IPS DF 4.7 (cell line): Measurements from ENCODE around the gene ZKSCAN5.
"Not testable (repeated sequence)": the region's sequence is repeated elsewhere in the genome, so short reads cannot be mapped to it uniquely, and the experiment has no call there.

Source experiments
- DNase-seq: peaks from one replicate; pipeline ENCODE4 v3.0.0-alpha.2; 2013; ENCODE audit warnings: low spot score; ENCODE audit errors: extremely low read depth

ZKSCAN5 gene

DNA sequence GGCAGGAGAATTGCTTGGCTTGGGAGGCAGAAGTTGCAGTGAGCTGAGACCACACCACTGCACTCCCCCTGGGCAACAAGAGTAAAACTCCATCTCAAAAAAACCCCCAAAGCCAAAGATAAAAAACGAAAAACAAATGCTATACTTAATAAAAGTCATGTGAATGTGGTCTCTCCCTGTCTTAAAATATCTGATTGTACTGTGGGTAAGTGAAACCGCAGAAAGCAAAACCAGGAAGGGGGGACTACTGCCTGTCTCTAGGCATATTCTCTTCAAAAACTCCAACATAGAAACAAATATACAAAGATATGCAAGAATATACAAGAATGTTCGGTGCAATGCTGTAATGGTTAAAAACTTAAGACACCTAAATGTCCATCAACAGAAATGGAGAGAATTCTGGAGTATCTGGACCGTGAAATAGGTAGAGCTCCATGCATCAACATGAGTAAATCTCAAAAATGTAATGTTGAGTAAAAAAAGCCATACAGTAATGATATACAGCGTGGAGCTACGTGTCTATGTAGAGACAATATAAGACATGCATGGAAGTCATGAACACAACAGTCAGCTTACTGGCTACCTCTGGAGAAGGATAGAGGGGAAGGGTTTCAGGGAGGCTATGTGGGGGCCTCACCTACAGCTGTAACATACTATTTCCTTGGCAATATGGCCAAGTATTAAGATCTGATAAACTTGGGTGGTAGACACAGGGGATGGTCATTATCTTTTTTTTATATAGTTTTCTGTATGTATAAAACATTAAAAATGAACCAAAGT, 6.5 kb upstream of the ZKSCAN5 start:
- no peak for DNase-seq

DNA sequence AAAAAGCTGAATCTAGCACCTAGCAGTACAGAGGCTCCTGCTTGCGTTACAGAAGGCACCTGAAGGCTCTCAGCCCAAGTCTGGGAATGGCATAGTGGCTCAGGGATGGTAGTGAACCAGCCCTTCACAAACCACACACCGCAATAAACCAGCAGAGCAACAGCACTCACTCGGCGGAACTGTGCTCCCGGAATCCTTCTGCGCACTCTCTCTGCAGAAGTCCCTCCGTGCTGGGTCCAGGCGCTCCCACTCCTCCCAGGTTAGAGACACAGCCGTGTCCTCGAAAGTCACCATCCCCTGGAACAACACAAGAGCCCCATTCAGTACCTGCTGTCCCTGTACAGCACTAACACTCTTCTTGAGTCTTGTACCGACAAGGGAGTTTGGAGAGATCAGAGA, 5.9 kb upstream of the ZKSCAN5 start:
- no peak for DNase-seq

DNA sequence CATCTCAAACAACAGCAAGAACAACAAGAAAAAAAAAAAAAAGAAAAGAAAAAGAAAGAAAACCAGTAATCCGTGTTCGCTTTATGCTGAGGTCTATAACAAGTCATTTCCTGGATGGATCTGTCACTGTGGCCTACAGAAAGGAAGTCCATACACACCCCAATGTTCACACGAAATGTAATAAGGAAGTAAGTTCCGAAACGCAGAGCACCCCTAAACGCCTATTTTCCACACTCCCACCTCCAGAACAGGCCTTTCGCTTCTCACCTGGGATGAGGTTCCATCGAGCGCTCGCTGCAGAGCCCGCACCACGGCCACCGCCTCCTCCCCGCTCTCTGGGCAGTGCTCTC, 5.1 kb upstream of the ZKSCAN5 start:
- DNase-seq = no peak

DNA sequence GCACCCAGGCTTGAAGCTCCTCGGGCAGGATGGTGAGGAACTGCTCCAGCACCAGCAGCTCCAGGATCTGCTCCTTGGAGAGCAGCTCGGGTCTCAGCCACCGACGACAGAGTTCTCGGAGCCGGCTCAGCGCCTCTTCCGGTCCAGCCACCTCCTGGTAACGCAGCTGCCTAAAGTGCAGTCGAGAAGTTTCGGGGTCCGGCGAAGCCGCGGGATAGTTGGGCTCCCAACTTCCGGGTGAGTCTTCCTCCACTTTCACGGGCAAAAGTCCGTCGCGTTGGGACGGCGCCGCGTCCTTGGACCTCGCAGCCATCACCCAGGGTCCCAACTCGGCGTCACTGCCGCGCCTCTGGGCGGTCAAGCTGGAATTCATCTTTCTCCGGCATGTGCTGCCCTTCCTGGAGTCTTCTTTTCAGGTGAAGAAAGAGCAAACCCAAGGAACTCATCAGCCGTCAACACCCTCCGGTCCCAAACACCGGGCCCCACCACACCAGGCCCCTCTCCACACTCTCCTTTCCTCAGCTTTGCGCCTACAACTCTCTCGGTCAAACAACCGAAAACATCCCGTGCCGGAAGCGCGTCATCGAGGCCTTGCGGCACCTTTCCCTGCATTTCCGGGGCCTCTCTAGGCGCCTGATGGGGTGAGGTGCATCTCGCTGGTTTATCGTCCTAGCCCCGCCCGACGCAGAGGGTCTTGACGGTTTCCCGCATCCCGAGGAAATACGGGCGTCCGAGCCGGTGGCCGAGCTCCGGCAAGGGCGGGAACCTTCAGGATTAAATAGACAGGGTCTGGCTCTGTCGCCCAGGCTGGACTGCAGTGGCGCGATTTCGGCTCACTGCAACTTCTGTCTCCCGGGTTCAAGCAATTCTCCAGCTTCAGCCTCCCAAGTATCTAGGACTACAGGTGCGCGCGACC, 4.5 kb upstream of the ZKSCAN5 start, which contains the start of gene ZNF394:
ZNF394 (minus strand) TSS at position 561 of the 916 bp plus-strand sequence; CDS start at position 373, 188 bp downstream.
- peak; percentile 72 for DNase-seq

DNA sequence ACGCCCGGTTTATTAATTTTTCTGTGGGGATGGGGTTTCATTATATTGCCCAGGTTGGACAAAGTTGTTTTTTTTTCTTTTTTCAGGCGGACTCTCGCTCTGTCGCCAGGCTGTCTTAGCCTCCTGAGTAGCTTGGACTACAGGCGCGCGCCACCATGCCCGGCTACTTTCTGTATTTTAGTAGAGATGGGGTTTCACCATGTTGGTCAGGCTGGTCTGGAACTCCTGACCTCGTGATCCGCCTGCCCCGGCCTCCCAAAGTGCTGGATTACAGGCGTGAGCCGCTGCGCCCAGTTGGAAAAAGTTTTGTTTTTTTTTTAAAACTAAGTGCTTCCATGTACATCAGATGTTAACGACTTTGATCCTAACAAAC, 3.8 kb upstream of the ZKSCAN5 start:
- DNase-seq = no peak

DNA sequence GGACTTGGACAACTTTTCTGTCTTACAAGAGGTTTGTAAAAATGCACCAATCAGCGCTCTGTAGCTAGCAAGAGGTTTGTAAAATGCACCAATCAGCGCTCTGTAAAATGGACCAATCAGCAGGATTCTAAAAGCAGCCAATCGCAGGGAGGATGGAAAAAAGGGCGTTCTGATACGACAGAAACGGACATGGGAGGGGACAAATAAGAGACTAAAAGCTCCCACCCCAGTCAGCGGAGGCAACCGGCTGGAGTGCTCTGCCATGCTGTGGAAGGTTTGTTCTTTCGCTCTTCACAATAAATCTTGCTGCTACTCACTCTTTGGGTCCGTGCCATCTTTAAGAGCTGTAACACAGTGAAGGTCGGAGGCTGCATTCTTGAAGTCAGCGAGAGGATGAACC, 3.2 kb upstream of the ZKSCAN5 start:
- not testable (repeated sequence) for DNase-seq

- DNase-seq = no peak
Measured at GRCh38 chr7:99504281-99504602, 220 bp upstream of the ZKSCAN5 start.

GRCh38 chr7:99505324-99505662, 831 bp downstream of the ZKSCAN5 start:
- DNase-seq = no peak

- no peak for DNase-seq
Measured at GRCh38 chr7:99514050-99514449, 9.6 kb downstream of the ZKSCAN5 start.

- no peak for DNase-seq
Measured at GRCh38 chr7:99521399-99521798, 16.9 kb downstream of the ZKSCAN5 start.

DNA sequence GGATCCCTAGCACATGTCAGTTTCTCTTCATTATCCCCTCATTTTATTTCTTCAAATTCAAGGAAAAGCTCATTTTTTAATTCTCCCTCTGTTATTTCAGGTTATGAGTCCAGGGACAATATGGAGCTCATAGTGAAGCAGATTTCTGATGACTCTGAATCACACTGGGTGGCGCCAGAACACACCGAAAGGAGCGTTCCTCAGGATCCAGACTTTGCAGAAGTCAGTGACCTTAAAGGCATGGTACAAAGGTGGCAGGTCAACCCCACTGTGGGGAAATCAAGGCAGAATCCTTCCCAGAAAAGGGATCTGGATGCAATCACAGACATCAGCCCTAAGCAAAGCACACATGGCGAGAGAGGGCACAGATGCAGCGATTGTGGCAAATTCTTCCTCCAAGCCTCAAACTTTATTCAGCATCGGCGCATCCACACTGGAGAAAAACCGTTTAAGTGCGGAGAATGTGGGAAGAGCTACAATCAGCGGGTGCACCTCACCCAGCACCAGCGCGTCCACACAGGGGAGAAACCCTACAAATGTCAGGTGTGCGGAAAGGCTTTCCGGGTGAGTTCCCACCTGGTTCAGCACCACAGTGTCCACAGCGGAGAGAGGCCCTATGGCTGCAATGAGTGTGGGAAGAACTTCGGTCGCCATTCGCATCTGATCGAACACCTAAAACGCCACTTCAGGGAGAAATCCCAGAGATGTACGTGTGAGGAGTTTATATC, 21.4 kb downstream of the ZKSCAN5 start:
- no peak for DNase-seq

DNA sequence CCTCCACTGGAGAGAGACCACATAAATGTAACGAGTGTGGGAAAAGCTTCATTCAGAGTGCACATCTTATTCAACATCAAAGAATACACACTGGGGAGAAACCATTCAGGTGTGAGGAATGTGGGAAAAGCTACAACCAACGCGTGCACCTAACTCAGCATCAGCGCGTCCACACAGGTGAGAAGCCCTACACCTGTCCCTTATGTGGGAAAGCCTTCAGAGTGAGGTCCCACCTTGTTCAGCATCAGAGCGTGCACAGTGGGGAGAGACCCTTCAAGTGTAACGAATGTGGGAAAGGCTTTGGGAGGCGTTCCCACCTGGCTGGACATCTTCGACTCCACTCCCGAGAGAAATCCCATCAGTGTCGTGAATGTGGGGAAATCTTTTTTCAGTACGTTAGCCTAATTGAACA, 26.9 kb downstream of the ZKSCAN5 start:
- no peak for DNase-seq

DNA sequence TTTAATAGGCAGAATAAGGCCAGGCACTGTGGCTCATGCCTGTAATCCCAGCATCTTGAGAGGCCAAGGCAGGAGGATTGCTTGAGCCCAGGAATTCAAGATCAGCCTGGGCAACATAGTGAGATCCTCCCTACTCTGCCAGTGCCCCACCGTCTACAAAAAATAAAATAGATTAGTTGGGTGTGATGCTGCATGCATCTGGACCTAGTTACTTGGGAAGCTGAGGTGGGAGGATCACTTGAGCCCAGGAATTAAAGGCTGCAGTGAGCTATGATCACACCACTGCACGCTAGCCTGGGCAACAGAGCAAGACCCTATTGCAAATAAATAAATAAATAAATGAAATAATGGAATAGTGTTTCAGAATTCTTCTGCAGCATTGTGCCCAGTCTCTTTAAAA, 31.2 kb downstream of the ZKSCAN5 start:
- no peak for DNase-seq

GRCh38 chr7:99539213-99539811, 34.9 kb downstream of the ZKSCAN5 start:
- DNase-seq = no peak

- no peak for DNase-seq
Measured at GRCh38 chr7:99540542-99540941, 36.1 kb downstream of the ZKSCAN5 start.

GRCh38 chr7:99541212-99541611, 36.8 kb downstream of the ZKSCAN5 start:
- no peak for DNase-seq

DNA sequence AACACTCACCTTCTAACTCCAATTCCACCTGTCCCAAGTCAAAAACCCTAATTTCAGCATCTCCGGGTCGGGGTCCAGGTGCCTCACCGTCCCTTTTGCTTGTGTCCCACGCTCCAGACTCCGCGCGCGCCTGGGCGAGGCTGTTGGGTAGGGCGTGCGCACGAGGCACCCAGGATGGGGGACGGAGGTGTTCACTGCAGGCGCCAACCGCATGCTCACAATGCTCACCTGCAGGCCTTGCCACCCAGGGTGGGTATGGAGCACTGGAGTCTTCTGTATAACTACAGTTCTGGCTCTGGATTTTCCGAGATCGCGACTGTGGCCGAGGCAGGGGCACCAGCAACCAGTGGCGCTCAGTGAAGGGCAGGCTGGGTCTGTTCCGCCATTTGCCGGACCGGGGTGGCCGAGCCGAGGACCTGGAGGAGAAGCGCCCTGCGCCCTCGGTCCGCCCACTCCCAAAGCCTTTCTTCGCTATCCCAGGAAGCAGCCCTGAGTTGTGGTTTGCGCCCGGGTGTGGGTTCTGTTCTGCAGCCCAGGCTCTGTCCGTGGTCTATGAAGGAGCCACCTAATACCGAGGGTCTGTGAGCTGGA, 38.7 kb downstream of the ZKSCAN5 start:
- DNase-seq = no peak

DNA sequence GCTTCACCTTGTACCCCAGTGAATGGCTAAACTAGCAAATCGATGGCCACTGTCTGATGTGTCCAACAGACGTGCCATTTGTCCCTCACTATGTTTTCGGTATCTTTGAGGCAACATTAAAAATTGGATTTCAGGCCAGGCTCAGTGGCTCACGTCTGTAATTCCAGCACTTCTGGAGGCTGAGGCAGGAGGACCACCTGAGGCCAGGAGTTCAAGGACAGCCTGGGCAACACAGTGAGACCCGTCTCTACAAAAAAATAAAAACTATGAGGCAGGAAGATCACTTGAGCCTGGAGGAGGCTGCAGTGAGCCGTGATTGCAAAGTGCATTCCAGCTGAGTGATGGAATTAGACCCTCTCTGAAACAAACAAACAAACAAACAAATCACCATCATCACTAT, 39.5 kb downstream of the ZKSCAN5 start:
- no peak for DNase-seq

- DNase-seq = not testable (repeated sequence)
Measured at GRCh38 chr7:99545308-99545707, 40.8 kb downstream of the ZKSCAN5 start.

DNA sequence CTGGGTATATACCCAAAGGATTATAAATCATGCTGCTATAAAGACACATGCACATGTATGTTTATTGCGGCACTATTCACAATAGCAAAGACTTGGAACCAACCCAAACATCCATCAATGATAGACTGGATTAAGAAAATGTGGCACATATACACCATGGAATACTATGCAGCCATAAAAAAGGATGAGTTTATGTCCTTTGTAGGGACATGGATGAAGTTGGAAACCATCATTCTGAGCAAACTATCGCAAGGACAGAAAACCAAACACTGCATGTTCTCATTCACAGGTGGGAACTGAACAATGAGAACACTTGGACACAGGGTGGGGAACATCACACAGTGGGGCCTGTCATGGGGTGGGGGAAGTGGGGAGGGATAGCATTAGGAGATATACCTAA, 45.1 kb downstream of the ZKSCAN5 start:
- not testable (repeated sequence) for DNase-seq

GRCh38 chr7:99551334-99551733, 46.9 kb downstream of the ZKSCAN5 start:
- DNase-seq = no peak
